GM18861 (cell line): Measurements from ENCODE around the gene CPTP.

Source experiments
- ATAC-seq: cut with Tn5 transposase; IDR thresholded peaks from one replicate; pipeline ENCODE4 v1.9.1; 2021; ENCODE audit not compliant: unreplicated experiment

CPTP gene

GRCh38 chr1:1332774-1333480, 8.3 kb downstream of the CPTP start:
- no peak for ATAC-seq

GRCh38 chr1:1333551-1334241, 9.1 kb downstream of the CPTP start:
- no peak for ATAC-seq

DNA sequence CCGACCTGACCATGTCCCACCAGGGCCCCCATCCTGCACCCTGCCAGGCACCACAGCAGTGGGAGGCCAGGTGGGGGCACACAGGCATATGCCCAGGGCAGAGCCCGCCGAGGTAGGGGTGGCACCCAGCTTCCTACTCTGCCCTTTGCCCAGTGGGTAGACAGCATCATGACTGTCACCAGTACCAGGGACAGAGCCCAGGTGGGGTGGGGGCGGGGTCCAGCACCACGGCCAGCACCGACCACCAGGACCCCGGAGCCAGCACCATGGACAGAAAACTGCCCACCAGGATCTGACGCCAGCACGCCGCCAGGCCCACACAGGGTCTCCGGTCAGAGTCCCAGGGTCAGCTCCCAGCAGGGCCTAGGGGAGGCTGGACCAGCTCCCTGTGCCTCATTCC, 10.2 kb downstream of the CPTP start:
- ATAC-seq, result no peak

- no peak for ATAC-seq
These were observed 10.7 kb downstream of the CPTP start for GRCh38 chr1:1335283-1335682.

DNA sequence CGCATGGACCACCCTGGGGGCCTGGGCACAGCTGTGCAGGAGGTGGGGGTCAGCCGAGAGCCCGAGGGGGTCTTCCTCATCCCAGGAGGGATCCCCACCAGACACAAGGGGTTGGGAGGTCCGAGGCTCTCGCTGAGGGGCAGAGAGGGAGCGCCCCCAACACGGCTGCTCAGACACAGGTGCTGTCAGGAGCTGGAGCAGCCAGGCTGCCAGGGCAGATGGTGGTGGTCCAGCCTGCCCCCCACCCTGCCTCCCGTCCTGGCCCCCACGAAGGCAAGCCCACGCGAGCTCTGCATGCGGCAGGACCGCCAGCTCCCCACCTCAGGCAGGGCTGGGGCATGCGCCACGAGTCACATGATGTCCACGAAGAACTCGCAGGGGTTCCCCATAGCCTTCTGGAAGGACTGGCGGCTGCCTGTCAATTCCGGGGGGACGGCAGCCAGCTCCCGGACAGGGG, 11.2 kb downstream of the CPTP start:
- no peak for ATAC-seq

DNA sequence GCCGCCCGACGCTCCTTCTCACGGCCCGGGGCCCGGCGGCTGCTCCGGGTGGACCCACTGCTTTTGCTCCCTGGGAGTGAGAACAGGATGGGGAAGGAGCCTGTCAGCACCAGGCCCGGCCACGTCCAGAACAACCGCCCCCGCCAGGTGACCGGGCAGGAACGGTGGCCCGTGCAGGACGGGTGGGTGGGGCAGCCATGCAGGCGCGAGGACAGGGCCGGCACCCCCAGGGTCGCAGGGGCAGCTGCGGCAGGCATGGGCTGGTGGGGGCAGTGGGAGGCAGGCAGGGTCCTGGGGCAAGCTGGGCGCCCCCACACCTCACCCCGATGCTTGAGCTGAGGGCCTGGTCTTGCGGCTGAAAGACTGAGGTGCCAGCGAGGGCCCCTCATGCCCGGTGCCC, 11.8 kb downstream of the CPTP start:
- no peak for ATAC-seq

GRCh38 chr1:1336931-1337792, 12.6 kb downstream of the CPTP start:
- no peak for ATAC-seq

GRCh38 chr1:1337793-1338147, 13.2 kb downstream of the CPTP start:
- no peak for ATAC-seq

DNA sequence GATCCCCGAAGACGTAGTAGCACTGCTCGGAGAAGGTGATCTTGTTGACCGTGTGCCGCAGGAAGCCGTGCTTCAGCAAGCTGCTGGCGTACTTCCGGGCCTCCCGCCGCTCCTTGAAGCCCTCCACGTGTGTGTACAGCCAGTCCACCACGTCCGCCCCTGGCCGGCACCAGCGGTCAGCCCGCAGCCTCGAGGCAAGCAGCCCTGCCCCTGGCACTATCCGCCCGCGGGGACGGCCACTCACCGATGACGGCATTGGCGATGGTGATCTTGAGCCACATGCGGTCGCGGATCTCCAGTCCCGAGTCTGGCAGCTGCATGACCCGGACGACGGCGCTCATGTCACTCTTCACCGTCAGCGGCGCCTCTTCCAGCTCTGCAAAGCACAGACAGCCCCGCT, 13.7 kb downstream of the CPTP start:
- ATAC-seq, result no peak

DNA sequence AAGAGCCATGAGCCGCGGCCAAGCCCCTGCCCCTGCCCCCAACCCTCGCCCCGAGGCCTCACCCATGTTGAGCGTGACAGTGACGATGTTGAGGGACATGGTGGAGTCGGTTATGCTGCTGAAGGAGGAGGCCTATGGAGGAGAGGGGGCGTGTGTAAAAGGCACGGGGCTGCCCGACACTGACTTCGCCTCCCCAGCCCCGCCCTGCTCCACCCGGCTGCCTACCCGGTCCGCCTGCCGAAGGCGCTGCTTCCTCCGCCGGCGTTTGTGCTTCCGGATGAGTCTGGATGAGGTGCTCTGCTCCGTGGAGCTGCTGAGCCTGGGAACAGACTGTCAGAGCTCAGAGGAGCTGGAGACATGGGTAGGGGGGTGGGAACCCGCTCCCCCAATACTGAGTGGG, 15.6 kb downstream of the CPTP start:
- no peak for ATAC-seq

DNA sequence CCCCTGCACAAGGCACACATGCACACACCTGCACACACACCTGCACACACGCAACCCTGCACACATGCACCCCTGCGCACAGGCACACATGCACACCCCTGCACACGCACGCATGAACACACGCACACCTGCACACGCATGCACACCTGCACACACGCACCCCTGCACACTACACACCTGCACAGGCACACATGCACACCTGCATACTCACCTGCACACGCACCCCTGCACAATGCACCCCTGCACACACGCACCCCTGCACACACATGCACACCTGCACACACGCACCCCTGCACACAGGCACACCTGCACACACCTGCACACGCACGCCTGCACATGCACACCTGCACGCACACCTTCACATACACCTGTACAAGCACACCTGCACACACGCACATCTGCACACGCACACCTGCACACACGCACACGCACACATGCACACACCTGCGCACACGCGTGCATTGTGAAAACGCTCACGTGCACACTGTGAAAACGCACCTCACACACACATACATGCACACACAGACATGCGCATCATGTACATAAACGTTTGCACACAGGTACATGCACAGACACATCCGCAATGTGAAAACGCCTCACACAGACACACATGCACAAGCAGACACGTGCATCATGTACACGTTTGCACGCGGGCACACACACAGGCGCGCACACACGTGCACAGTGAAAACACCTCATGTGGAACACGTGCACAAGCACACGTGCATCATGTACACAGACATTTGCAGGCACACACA, 16.4 kb downstream of the CPTP start:
- ATAC-seq, result no peak

- ATAC-seq, result no peak
These were observed 17.0 kb downstream of the CPTP start for GRCh38 chr1:1341549-1342021.

GRCh38 chr1:1342061-1342562, 17.5 kb downstream of the CPTP start:
- no peak for ATAC-seq

DNA sequence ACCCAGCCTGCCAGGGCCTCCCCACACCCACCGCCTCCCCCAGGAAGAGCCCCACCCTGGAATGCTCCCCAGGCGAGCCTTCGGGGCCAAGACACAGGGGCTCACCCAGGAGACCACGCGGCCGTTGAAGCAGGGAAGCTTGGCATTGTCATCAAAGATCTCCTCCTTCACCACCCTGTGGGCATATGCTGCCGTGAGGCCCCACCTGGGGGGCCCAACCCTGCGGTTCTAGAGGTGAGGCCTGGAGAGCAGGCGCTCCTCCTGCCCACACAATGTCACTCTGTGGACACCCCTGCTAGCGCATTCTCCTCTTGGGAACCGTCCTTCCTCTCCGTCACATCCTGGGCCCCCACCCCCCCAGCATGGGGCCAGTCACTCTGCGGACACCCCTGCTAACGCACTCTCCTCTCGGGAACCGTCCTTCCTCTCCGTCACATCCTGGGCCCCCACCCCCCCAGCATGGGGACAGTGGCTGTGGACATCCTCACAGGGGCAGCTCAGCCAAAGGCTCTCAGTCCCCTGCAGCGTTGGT, 18.0 kb downstream of the CPTP start:
- ATAC-seq, result no peak

- no peak for ATAC-seq
These were observed 19.3 kb downstream of the CPTP start for GRCh38 chr1:1343811-1344421.

GRCh38 chr1:1344655-1345361, 20.2 kb downstream of the CPTP start:
- ATAC-seq, result no peak

GRCh38 chr1:1345384-1345783, 20.8 kb downstream of the CPTP start:
- ATAC-seq, result no peak

DNA sequence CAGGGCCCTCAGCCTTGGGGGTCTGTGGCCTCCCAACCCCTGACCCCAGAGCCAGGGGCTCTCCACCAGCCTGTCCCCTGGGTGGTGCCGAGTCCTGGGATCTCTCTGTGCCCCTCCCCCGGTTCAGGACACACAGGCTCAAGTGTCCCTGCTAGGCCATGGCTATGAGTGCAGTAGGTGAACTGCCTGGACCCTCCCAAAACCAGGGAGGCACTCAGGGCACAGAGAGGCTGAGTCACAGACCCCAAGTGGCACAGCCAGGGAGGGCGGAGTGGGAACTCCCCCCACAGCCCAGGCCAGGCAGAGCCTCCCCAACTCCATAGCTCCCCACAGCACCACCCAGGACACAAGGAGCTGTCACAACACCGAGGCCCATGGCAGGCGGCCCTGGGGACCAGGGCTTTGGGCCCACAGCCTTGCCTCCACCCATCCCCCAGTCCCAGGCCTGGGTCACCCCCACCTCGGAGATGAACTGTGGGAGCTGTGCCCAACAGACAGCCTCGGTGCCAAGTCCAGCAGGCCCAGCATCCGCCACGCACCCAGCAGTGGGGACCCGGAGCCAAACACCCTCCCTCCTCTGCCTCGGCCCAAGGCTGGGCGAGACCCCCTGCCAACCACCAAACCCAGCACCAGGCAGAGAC, 21.4 kb downstream of the CPTP start:
- ATAC-seq, result no peak

DNA sequence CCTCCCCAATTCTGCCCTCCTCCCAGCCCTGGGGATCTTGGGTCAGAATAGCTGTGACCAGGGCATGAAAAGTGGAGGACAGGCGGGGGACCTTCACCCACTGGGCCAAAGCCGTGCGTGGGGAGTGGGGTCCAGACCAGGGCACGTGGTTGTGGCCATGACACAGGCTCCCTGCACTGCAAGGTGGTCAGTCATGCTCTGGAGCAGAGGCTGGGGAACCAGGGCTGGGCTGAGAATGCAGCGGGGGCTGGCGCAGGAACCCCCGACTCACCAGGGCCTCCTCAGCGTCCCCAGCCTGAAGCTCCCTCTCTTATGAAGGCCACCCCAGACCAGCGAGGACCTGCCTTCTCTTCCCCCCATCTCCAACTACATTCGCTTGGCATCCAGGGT, 21.9 kb downstream of the CPTP start:
- ATAC-seq, result no peak
